HEK293 (cell line): ENCODE results near the gene PRKCZ.

Experiments
- BCL11B ChIP-seq: fragments of 450-650 bp; formaldehyde crosslinking; IDR thresholded peaks from 2 replicates; pipeline ENCODE4 v1.5.1; 2016; ENCODE audit warnings: low read depth, missing biosample characterization, missing genetic modification characterization
- GLIS1 ChIP-seq: fragments of 450-650 bp; formaldehyde crosslinking; IDR thresholded peaks from 2 replicates; pipeline ENCODE4 v1.5.1; 2016; ENCODE audit warnings: missing biosample characterization, missing genetic modification characterization
- GLIS2 ChIP-seq: fragments of 450-650 bp; formaldehyde crosslinking; IDR thresholded peaks from 2 replicates; pipeline ENCODE4 v1.5.1; 2016; ENCODE audit warnings: missing biosample characterization, missing genetic modification characterization
- KLF10 ChIP-seq: fragments of 450-650 bp; IDR thresholded peaks from 2 replicates; pipeline ENCODE4 v1.5.1; 2018; ENCODE audit warnings: missing biosample characterization, mild to moderate bottlenecking, missing genetic modification characterization
- PRDM2 ChIP-seq: fragments of 450-650 bp; formaldehyde crosslinking; IDR thresholded peaks from 2 replicates; pipeline ENCODE4 v1.5.1; 2016; ENCODE audit warnings: missing biosample characterization, missing genetic modification characterization, borderline replicate concordance
- REPIN1 ChIP-seq: fragments of 450-650 bp; formaldehyde crosslinking; IDR thresholded peaks from 2 replicates; pipeline ENCODE4 v1.5.1; 2017; ENCODE audit warnings: missing biosample characterization, missing genetic modification characterization, low read depth
- SP3 ChIP-seq: fragments of 450-650 bp; formaldehyde crosslinking; IDR thresholded peaks from 2 replicates; pipeline ENCODE4 v1.5.1; 2016; ENCODE audit warnings: missing biosample characterization, missing genetic modification characterization
- TCF7L2 ChIP-seq: IDR thresholded peaks from 2 replicates; pipeline ENCODE4 v1.6.1; 2011; ENCODE audit warnings: low read depth, mild to moderate bottlenecking, inconsistent platforms, low read length, moderate library complexity, borderline replicate concordance
- YY1 ChIP-seq: fragments of 450-650 bp; formaldehyde crosslinking; IDR thresholded peaks from 2 replicates; pipeline ENCODE4 v1.5.1; 2018; ENCODE audit warnings: missing biosample characterization, missing genetic modification characterization
- ZBTB10 ChIP-seq: fragments of 450-650 bp; formaldehyde crosslinking; IDR thresholded peaks from 2 replicates; pipeline ENCODE4 v1.5.1; 2016; ENCODE audit warnings: missing biosample characterization, missing genetic modification characterization
- ZBTB21 ChIP-seq: fragments of 450-650 bp; formaldehyde crosslinking; IDR thresholded peaks from 2 replicates; pipeline ENCODE4 v1.5.1; 2017; ENCODE audit warnings: missing biosample characterization, missing genetic modification characterization
- ZFHX2 ChIP-seq: fragments of 450-650 bp; formaldehyde crosslinking; conservative IDR thresholded peaks from 2 replicates; pipeline ENCODE4 v1.5.1; 2016; ENCODE audit warnings: missing biosample characterization, missing genetic modification characterization
- ZIC2 ChIP-seq: fragments of 450-650 bp; formaldehyde crosslinking; IDR thresholded peaks from 2 replicates; pipeline ENCODE4 v1.5.1; 2016; ENCODE audit warnings: missing biosample characterization, missing genetic modification characterization
- ZNF140 ChIP-seq: fragments of 450-650 bp; formaldehyde crosslinking; IDR thresholded peaks from 2 replicates; pipeline ENCODE4 v1.5.1; 2016; ENCODE audit warnings: missing biosample characterization, missing genetic modification characterization
- ZNF184 ChIP-seq: fragments of 450-650 bp; IDR thresholded peaks from 2 replicates; pipeline ENCODE4 v1.5.1; 2018; ENCODE audit warnings: missing biosample characterization, mild to moderate bottlenecking, missing genetic modification characterization
- ZNF214 ChIP-seq: fragments of 450-650 bp; formaldehyde crosslinking; IDR thresholded peaks from 2 replicates; pipeline ENCODE4 v1.5.1; 2017; ENCODE audit warnings: missing biosample characterization, mild to moderate bottlenecking, missing genetic modification characterization, borderline replicate concordance
- ZNF366 ChIP-seq: fragments of 450-650 bp; formaldehyde crosslinking; conservative IDR thresholded peaks from 2 replicates; pipeline ENCODE4 v1.5.1; 2016; ENCODE audit warnings: missing biosample characterization, missing genetic modification characterization
- ZNF423 ChIP-seq: fragments of 450-650 bp; formaldehyde crosslinking; IDR thresholded peaks from 2 replicates; pipeline ENCODE4 v1.5.1; 2016; ENCODE audit warnings: missing biosample characterization, missing genetic modification characterization
- ZNF571 ChIP-seq: fragments of 450-650 bp; formaldehyde crosslinking; IDR thresholded peaks from 2 replicates; pipeline ENCODE4 v1.5.0; 2017; ENCODE audit warnings: missing biosample characterization, missing genetic modification characterization
- ZNF692 ChIP-seq: fragments of 450-650 bp; formaldehyde crosslinking; IDR thresholded peaks from 2 replicates; pipeline ENCODE4 v1.5.1; 2016; ENCODE audit warnings: missing biosample characterization, missing genetic modification characterization

The PRKCZ gene

DNA sequence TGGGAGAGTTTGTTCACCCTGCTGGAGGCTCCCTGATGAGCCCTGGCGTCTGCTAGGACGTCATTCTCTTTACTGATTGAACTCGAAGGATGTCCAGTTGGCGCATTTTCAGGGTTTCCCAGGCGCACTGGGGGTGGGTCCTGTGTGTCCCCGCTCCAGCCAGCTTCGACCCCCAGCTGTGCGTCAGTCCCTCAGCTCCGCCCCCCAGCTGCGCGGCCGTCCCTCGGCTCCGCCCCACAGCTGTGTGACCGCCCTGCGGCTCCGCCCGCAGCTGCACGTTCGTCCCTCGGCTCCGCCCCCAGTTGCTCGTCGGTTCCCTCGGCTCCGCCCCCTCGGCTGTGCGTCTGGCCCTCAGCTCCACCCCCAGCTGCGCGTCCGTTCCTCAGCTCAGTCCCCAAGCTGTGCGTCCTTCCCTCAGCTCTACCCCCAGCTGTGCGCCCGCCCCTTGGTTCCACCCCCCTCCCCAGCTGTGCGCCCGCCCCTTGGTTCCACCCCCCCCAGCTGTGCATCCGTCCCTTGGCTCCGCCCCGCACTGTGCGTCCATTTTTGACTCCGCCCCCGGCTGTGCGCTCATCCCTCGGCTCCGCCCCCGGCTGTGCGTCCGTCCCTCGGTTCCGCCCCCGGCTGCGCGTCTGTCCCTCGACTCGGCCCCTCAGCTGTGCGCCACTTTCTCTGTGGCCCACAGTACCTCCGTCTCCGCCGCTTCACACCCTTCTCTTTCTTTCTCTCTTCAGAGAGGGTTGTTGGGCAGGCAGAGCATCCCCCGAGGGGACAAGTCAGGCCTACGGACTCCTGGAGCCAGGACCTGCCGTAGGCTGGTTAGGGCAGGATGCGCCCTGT lies 83.0 kb downstream of the PRKCZ start (continued):
- TF ChIP-seq PRDM2 (no peak), YY1 (tag by site-specific recombination) (no peak), ZNF140 (tag by site-specific recombination) (no peak), ZNF692 (tag by site-specific recombination) (peak; percentile 58; the same call in 1 of the 2 replicates), ZNF214 (no peak), ZBTB21 (peak; percentile 70), ZBTB10 (peak; percentile 2; the same call in 1 of the 2 replicates), ZNF184 (tag by site-specific recombination) (0 out of 2 replicates have a peak, but pooled peaks have one; percentile 38), TCF7L2 (no peak), ZIC2 (tag by site-specific recombination) (peak; percentile 91), KLF10 (tag by site-specific recombination) (peak; percentile 56), ZFHX2 (tag by site-specific recombination) (peak; percentile 76), REPIN1 (tag by site-specific recombination) (no peak), ZNF366 (tag by site-specific recombination) (no peak), ZNF571 (tag by site-specific recombination) (no peak), SP3 (tag by site-specific recombination) (peak; percentile 95), GLIS1 (peak; percentile 99), ZNF423 (tag by site-specific recombination) (0 out of 2 replicates have a peak, but pooled peaks have one; percentile 44), GLIS2 (tag by site-specific recombination) (peak; percentile 99), BCL11B (tag by site-specific recombination) (no peak)
